ENCODE data around the gene HTRA2.
"Not testable (repeated sequence)": the region's sequence is repeated elsewhere in the genome, so short reads cannot be mapped to it uniquely, and the experiment has no call there.

HTRA2 gene

GRCh38 chr2:74558284-74559230, 28.8 kb downstream of the HTRA2 start:
- DNase-seq: no peak

- no peak for DNase-seq
Measured at GRCh38 chr2:74559912-74560311, 30.2 kb downstream of the HTRA2 start.

- DNase-seq: no peak
Measured at GRCh38 chr2:74560591-74560990, 30.9 kb downstream of the HTRA2 start.

GRCh38 chr2:74561022-74561421, 31.3 kb downstream of the HTRA2 start:
- not testable (repeated sequence) for DNase-seq

GRCh38 chr2:74562126-74562775, 32.5 kb downstream of the HTRA2 start:
- DNase-seq: no peak

- DNase-seq: no peak
Measured at GRCh38 chr2:74564222-74564621, 34.5 kb downstream of the HTRA2 start.

- DNase-seq: no peak
Measured at GRCh38 chr2:74566076-74566753, 36.5 kb downstream of the HTRA2 start.

- no peak for DNase-seq
Measured at GRCh38 chr2:74566754-74567085, 37.0 kb downstream of the HTRA2 start.

- DNase-seq: no peak
Measured at GRCh38 chr2:74567881-74568280, 38.1 kb downstream of the HTRA2 start.

GRCh38 chr2:74569686-74570085, 40.0 kb downstream of the HTRA2 start:
- DNase-seq: no peak

- DNase-seq: no peak
Measured at GRCh38 chr2:74571058-74571457, 41.3 kb downstream of the HTRA2 start.

- DNase-seq: no peak
Measured at GRCh38 chr2:74572178-74572925, 42.6 kb downstream of the HTRA2 start.

GRCh38 chr2:74573747-74574562, 44.2 kb downstream of the HTRA2 start:
- no peak for DNase-seq

GRCh38 chr2:74575320-74575719, 45.6 kb downstream of the HTRA2 start:
- DNase-seq: no peak

GRCh38 chr2:74576211-74576862, 46.6 kb downstream of the HTRA2 start:
- DNase-seq: no peak

GRCh38 chr2:74576863-74577229, 47.1 kb downstream of the HTRA2 start:
- no peak for DNase-seq

GRCh38 chr2:74577448-74577847, 47.7 kb downstream of the HTRA2 start:
- no peak for DNase-seq

- DNase-seq: no peak
Measured at GRCh38 chr2:74578408-74578807, 48.7 kb downstream of the HTRA2 start.

- no peak for DNase-seq
Measured at GRCh38 chr2:74581463-74581862, 51.7 kb downstream of the HTRA2 start.

- no peak for DNase-seq
Measured at GRCh38 chr2:74582184-74582583, 52.5 kb downstream of the HTRA2 start.

Measured in right kidney (tissue), 1 donor.